DOHH2 (cell line): ENCODE data around the gene SPIRE1.

Source experiments
- H3F3A ChIP-seq: fragments of 200-600 bp; sonication (generic), shearing (Covaris generic); 2 replicates; pipeline ENCODE4 v1.6.0; 2016; ENCODE audit warnings: antibody characterized with exemption, mild to moderate bottlenecking; ENCODE audit not compliant: control insufficient read depth, insufficient read depth
- H3K27ac ChIP-seq: fragments of 200-600 bp; sonication (generic); 2 replicates; pipeline ENCODE4 v1.5.1; 2014; ENCODE audit warnings: low read depth, mild to moderate bottlenecking, low read length, moderate library complexity
- H3K27me3 ChIP-seq: fragments of 200-600 bp; sonication (generic); 2 replicates; pipeline ENCODE4 v1.6.1; 2014; ENCODE audit warnings: mild to moderate bottlenecking, low read length, mixed read lengths; ENCODE audit not compliant: control insufficient read depth
- H3K36me3 ChIP-seq: fragments of 200-600 bp; sonication (generic); 2 replicates; pipeline ENCODE4 v1.6.1; 2014; ENCODE audit warnings: mild to moderate bottlenecking, low read length, moderate library complexity, mixed read lengths; ENCODE audit not compliant: control insufficient read depth
- H3K4me1 ChIP-seq: fragments of 200-600 bp; sonication (generic); 2 replicates; pipeline ENCODE4 v1.6.1; 2014; ENCODE audit warnings: mild to moderate bottlenecking, low read length, mixed read lengths; ENCODE audit not compliant: control insufficient read depth
- H3K4me2 ChIP-seq: fragments of 200-600 bp; sonication (generic); 2 replicates; pipeline ENCODE4 v1.6.0; 2014; ENCODE audit warnings: mild to moderate bottlenecking, low read length, moderate library complexity
- H3K4me3 ChIP-seq: fragments of 200-600 bp; sonication (generic); 2 replicates; pipeline ENCODE4 v1.5.1; 2014; ENCODE audit warnings: mild to moderate bottlenecking, low read length, mixed read lengths
- H3K79me2 ChIP-seq: fragments of 200-600 bp; sonication (generic); 2 replicates; pipeline ENCODE4 v1.6.1; 2014; ENCODE audit warnings: mild to moderate bottlenecking, low read length, mixed read lengths; ENCODE audit not compliant: control insufficient read depth
- H3K9me2 ChIP-seq: fragments of 200-600 bp; sonication (generic); replicated peaks from 2 replicates; pipeline ENCODE4 v1.6.1; 2014; ENCODE audit warnings: mild to moderate bottlenecking, low read length, mixed read lengths; ENCODE audit not compliant: control insufficient read depth
- H3K9me3 ChIP-seq: fragments of 200-600 bp; sonication (generic); 2 replicates; pipeline ENCODE4 v1.6.1; 2014; ENCODE audit warnings: antibody characterized with exemption, low read length, mixed read lengths; ENCODE audit not compliant: control insufficient read depth, insufficient read depth
- H4K20me1 ChIP-seq: fragments of 200-600 bp; sonication (generic); 2 replicates; pipeline ENCODE4 v1.6.0; 2014; ENCODE audit warnings: low read depth, mild to moderate bottlenecking, antibody characterized with exemption, low read length, moderate library complexity; ENCODE audit not compliant: control insufficient read depth, insufficient read depth
- EZH2phosphoT487 ChIP-seq: fragments of 200-600 bp; sonication (generic); IDR thresholded peaks from 2 replicates; pipeline ENCODE4 v1.6.1; 2017; ENCODE audit warnings: borderline replicate concordance, mild to moderate bottlenecking, antibody characterized with exemption, low read length, moderate library complexity, mixed read lengths
- TF ChIP-seq, protein P1 (sequence below): fragments of 200-600 bp; sonication (generic); IDR thresholded peaks from one replicate; pipeline ENCODE4 v1.5.1; 2014; ENCODE audit warnings: antibody characterized with exemption, mild to moderate bottlenecking, low read depth, low read length; ENCODE audit not compliant: poor library complexity, severe bottlenecking

Gene SPIRE1

DNA sequence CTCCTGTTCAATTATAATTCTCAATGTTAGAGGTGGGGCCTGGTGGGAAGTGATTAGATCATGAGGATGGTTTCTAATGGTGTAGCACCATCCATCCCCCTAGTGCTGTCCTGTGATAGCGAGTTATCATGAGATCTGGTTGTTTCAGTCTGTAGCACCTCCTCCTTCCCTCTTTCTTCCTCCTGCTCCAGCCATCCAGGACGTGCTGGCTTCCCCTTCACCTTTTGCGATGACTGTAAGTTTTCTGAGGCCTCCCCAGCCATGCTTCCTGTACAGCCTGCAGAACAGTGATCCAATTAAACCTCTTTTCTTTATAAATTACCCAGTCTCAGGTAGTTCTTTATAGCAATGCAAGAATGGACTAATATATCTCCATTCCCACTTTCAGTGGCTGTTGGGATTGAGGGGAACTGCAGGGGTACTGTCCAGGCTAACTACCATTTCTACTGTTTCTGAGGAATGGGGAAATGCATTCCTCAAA lies 19.2 kb downstream of the SPIRE1 start:
- Histone ChIP-seq H3K4me1 (no peaks in the 10 kb centered on the region), H3K27ac (no peak overlapping the region), H3K4me2 (no peak overlapping the region), H3K4me3 (no peak overlapping the region), H3F3A (no peaks in the 10 kb centered on the region), H3K9me2 (no peaks in the 10 kb centered on the region), H3K36me3 (no peaks in the 10 kb centered on the region), H4K20me1 (no peaks in the 10 kb centered on the region), H3K9me3 (no peaks in the 10 kb centered on the region), H3K27me3 (peaks cover 3% of the 10 kb centered on the region; the same call in 1 of the 2 replicates), H3K79me2 (no peaks in the 10 kb centered on the region)
- no peak for TF ChIP-seq EZH2phosphoT487
- TF ChIP-seq, protein P1, sequence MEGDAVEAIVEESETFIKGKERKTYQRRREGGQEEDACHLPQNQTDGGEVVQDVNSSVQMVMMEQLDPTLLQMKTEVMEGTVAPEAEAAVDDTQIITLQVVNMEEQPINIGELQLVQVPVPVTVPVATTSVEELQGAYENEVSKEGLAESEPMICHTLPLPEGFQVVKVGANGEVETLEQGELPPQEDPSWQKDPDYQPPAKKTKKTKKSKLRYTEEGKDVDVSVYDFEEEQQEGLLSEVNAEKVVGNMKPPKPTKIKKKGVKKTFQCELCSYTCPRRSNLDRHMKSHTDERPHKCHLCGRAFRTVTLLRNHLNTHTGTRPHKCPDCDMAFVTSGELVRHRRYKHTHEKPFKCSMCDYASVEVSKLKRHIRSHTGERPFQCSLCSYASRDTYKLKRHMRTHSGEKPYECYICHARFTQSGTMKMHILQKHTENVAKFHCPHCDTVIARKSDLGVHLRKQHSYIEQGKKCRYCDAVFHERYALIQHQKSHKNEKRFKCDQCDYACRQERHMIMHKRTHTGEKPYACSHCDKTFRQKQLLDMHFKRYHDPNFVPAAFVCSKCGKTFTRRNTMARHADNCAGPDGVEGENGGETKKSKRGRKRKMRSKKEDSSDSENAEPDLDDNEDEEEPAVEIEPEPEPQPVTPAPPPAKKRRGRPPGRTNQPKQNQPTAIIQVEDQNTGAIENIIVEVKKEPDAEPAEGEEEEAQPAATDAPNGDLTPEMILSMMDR, result no peak

DNA sequence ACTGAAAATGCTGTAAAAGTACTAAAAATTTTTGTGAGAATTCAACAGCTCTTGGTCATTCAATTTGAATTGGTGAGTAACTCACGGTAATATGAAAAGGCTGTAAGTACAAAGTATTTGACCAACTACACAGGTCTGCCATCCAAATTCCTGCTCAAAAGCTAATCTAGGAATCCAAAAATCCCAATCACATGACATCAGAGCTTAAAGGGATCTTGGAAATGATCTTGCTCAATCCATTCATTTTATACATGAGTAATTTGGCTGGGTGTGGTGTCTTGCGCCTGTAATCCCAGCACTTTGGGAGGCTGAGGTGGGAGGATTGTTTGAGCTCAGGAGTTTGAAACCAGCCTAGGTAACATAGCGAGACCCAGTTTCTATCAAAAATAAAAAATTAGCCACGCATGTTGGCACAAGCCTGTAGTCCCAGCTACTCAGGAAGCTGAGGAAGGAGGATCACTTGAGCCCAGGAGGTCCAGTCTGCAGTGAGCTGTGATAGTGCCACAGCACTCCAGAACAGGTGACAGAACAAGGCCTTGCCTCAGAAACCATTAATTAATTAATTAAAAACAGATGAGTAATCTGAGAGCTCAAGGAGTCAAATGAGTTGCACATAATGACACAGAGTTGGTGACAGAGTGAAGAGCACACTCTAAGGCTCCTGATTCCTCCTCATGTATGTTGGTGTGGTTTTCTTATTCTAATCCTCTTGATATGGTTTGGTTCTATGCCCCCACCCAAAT lies 19.8 kb downstream of the SPIRE1 start:
- Histone ChIP-seq H4K20me1 (no peaks in the 10 kb centered on the region), H3K4me1 (no peaks in the 10 kb centered on the region), H3K9me3 (no peaks in the 10 kb centered on the region), H3K27ac (no peak overlapping the region), H3K27me3 (peaks cover under 1% of the 10 kb centered on the region; the same call in 1 of the 2 replicates), H3F3A (no peaks in the 10 kb centered on the region), H3K79me2 (no peaks in the 10 kb centered on the region), H3K4me3 (no peak overlapping the region), H3K9me2 (no peaks in the 10 kb centered on the region), H3K36me3 (no peaks in the 10 kb centered on the region), H3K4me2 (no peak overlapping the region)
- TF ChIP-seq EZH2phosphoT487, result no peak
- TF ChIP-seq, protein P1, result no peak

DNA sequence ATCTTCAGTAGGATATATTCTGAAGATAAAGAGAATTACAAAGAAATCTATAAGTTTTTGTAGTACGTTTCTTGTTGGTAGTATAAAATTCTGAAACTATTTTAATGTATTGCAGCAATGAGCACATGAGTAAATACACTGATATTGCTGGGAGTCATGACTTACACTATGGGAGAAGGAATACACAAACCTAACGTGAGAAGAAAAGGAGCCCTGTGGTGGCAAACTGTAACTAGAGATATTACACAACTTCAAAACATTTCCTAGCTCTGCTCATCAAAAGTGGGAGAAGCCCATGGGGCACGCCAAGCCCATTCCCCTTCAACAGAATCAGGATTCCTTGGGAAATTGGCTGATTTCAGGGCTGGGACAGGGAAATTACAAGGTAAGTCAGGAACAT lies 20.5 kb downstream of the SPIRE1 start:
- TF ChIP-seq EZH2phosphoT487, result no peak
- TF ChIP-seq, protein P1, result no peak
- Histone ChIP-seq H3K4me3 (no peak overlapping the region), H3K27me3 (no peaks in the 10 kb centered on the region), H4K20me1 (no peaks in the 10 kb centered on the region), H3K36me3 (no peaks in the 10 kb centered on the region), H3K79me2 (no peaks in the 10 kb centered on the region), H3K9me2 (no peaks in the 10 kb centered on the region), H3K4me2 (no peak overlapping the region), H3K27ac (no peak overlapping the region), H3K9me3 (no peaks in the 10 kb centered on the region), H3K4me1 (no peaks in the 10 kb centered on the region), H3F3A (no peaks in the 10 kb centered on the region)
